Measurements from ENCODE around the gene ARGLU1.

DNA sequence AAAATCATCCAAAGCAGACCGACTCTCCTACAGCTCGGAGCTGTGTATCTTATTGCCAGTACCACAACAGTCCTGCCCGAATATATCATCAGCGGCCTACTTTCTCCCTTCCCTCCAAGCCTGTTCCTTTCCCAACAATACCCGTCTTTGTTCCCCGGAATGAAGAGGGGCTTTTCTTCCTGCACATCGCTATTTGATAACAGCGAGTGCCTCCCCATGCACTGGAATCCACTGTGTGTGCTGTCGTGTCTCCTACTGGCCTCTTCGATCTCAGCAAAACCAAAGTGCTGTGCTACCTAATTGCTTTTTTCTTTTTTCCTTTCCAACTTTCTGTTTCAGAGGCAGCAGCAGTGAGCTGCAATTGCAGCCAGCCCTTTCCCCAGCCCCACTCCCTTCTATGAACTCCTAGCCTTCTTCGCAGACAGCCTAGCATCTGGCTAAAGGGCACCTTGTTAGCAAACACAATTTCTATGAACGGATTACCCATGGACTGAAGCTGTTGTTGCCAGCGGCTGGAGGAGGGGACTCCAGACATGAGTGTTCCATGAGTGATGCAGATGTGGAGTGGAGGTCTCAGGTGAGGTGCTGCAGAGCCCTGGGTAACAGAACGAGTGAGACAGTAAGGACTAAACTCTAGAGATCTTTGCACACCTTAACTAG lies 75.9 kb downstream of the ARGLU1 start:
- TF ChIP-seq, protein P1, sequence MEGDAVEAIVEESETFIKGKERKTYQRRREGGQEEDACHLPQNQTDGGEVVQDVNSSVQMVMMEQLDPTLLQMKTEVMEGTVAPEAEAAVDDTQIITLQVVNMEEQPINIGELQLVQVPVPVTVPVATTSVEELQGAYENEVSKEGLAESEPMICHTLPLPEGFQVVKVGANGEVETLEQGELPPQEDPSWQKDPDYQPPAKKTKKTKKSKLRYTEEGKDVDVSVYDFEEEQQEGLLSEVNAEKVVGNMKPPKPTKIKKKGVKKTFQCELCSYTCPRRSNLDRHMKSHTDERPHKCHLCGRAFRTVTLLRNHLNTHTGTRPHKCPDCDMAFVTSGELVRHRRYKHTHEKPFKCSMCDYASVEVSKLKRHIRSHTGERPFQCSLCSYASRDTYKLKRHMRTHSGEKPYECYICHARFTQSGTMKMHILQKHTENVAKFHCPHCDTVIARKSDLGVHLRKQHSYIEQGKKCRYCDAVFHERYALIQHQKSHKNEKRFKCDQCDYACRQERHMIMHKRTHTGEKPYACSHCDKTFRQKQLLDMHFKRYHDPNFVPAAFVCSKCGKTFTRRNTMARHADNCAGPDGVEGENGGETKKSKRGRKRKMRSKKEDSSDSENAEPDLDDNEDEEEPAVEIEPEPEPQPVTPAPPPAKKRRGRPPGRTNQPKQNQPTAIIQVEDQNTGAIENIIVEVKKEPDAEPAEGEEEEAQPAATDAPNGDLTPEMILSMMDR (IDR thresholded peaks at IDR 0.05): no peak
- no peak for TF ChIP-seq EZH2 (IDR thresholded peaks at IDR 0.05)

Measured in neural progenitor cell (in vitro differentiated cells).